Measurements from ENCODE around the gene TNK1.

The TNK1 gene

DNA sequence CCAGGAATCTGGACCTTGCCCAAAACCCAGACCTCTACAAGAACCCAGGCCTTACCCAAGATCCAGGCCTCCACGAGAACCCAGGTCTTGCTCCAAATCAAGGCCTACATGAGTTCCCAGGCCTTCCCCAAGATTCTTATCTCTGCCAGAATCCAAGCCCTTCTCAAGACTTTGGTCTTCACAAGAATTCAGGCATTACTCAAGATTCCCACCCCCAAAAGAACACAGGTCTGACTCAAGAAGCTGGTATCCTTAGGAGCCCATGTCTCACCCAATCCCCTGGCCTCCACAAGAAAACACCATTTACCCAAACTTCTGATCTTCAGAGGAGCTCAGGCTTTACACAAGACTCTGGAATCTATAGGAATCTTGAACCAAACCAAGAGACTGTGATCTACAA lies 50.3 kb downstream of the TNK1 start:
- DNase-seq (ENCODE audit: extremely low read depth in 1 of 2, low read depth in 1 of 2) = no peak

DNA sequence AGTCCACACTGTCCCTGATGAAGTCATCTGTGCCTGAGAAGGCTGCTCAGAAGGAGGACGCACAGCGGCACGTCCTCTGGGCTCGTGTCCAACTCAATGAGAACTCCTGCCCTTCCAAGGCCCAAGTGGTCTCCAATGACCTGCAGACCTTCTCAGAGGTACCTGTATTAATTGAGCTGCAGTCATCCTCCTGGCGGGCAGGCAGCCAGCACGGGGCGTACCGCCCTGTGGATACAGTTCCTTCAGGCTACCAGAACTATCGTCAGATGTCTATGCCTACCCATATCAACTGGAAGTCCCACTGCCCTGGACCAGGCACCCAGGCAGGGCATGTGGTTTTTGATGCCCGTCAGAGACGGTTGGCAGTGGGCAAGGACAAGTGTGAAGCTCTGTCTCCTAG lies 51.4 kb downstream of the TNK1 start:
- DNase-seq (ENCODE audit: extremely low read depth in 1 of 2, low read depth in 1 of 2) = no peak

DNA sequence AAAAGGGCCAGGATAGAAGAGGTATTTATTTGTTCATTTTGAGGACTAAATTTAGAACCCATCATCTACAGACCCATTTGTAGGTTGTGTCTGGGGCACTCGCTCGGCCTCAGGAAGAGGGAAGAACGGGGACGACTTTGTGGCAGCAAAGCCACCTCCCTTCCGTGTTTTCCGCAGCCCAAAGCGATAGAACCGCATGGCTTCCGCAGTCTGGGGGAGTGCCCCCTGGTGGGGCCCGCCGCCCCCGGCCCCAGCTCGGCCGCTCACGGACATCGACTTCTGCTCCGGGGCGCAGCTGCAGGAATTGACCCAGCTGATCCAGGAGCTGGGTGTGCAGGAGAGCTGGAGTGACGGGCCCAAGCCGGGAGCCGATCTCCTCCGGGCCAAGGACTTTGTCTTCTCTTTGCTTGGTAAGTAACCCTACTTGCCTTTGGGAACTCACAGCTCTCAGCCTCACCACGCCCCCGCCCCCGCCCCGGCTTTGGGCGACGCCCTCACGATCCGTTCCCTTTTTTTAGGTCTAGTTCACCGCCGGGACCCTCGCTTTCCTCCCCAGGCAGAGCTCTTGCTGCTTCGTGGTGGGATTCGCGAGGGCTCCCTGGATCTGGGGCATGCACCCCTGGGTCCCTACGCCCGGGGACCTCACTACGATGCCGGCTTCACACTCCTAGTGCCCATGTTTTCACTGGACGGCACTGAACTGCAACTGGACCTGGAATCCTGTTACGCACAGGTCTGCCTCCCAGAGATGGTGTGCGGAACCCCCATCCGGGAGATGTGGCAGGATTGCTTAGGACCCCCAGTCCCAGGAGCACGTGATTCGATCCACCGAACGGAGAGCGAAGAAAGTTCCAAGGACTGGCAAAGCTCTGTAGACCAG lies 55.0 kb downstream of the TNK1 start:
- DNase-seq (ENCODE audit: extremely low read depth in 1 of 2, low read depth in 1 of 2) = peak in 1 of 2 donors; percentile 38

DNA sequence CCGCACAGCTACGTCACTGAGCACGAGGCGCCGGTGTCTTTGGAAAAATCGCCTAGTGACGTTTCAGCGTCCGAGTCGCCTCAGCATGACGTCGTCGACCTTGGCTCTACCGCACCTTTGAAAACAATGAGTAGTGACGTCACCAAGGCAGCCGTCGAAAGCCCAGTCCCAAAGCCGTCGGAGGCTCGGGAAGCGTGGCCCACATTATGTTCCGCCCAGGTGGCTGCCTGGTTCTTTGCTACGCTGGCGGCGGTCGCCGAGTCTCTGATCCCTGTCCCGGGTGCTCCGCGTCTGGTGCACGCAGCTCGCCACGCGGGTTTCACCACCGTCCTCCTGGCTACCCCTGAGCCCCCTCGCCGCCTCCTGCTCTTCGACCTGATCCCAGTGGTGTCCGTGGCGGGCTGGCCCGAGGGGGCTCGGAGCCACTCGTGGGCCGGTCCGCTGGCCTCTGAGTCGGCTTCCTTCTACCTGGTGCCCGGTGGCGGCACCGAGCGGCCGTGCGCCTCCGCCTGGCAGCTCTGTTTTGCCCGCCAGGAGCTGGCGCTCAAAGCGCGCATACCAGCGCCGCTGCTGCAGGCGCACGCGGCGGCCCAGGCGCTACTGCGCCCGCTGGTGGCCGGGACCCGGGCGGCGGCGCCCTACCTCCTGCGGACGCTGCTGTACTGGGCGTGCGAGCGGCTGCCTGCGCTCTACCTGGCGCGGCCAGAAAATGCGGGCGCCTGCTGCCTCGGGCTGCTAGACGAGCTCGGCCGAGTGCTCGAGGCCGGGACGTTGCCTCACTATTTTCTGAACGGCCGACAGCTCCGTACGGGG lies 55.9 kb downstream of the TNK1 start:
- peak; percentile 55 to 72 for DNase-seq (ENCODE audit: extremely low read depth in 1 of 2, low read depth in 1 of 2)

DNA sequence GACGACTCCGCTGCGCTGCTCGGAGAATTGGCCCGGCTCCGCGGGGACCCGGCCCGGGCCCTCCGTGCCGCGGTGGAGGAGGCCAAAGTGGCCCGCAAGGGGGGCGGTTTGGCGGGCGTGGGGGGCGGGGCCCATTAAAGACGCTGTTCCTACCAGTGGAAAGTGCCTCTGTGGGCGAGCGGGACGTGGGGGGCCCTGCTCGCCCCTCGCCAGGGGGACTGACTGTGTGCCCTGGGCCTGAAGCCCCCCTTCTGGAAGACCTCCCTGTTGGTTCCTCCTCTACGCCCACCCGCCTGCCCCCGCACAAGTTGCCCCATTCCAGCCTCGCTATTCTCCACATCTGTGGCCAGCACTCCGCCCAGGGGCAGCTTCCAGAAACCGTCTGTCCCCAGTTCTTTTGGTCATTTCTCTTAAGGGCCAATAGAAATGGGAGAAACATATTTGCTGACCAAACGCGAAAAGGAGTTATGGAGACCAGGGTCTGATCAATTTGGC lies 56.5 kb downstream of the TNK1 start:
- DNase-seq (ENCODE audit: extremely low read depth in 1 of 2, low read depth in 1 of 2) = no peak

DNA sequence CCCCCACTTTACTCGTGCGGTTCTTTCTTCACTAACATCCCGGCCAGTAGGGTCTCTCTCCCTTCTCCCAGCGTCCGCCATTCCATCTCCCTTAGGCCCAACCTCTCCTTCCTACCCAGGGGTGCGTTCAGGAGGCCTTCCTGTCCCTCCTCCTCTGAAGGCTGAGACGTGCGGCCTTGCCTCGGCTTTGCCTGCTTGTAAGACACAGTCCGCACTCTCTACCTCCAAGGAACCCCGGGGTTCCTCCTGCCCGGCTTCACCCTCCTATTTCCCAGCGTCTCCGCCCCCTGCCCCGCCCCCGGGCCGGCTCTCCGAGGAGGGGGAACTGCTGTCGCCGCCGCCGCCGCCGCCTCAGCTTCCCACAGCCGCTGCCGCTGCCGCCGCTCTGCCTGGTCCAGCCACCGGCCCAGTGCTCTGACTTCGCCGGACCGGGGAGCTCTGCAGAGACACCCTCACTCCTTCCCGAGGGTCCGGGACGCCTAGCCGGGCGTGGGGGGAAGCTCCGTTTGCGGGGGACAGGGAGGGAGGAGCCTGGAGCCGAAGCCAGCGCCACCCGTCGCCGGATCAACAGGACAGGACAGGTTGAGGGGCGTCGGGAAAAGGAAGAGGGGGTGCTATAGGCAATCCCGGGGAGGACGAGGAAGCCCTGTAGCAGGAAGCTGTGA lies 57.2 kb downstream of the TNK1 start:
- DNase-seq (ENCODE audit: extremely low read depth in 1 of 2, low read depth in 1 of 2) = peak in 1 of 2 donors; percentile 43

DNA sequence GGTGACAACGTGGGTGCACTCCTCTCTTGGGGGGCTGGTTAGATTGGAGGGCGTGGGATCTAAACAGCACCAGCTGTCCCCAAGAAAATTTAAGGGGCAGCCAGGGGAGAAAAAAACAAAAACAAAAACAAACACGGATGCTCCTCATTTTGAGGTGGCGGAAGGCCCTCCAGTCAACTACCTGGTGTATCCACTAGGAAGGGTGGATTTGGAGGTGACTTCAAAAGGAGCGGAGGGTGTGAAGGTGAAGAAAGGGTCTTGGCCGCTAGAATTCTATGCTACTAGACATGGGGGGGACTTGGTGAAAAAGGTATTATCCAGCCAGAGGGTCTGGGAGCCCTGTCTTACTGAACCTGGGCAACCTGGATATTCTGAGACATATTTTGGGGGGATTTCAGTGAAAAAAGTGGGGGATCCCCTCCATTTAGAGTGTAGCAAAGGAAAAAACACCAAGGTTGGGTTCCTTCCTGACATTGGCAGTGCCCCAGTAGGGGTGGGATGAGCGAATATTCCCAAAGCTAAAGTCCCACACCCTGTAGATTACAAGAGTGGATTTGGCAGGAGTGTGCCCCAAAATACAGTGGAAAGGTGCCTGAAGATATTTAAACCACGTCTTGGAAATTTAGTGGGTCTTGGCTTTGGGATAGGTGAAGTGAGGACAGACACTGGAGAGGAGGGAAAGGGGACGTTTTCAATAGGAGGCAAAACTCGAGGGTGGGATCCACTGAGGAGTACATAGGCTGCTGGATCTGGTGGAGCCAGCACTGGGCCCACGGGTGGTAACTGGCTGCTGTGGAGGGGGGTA lies 58.0 kb downstream of the TNK1 start:
- DNase-seq (ENCODE audit: extremely low read depth in 1 of 2, low read depth in 1 of 2) = no peak
